HG02610 (cell line): ENCODE data around the gene ZFP36L2.

Experiments
- ATAC-seq: cut with Tn5 transposase; IDR thresholded peaks from one replicate; pipeline ENCODE4 v1.9.1; 2021; ENCODE audit warnings: mild to moderate bottlenecking, moderate library complexity; ENCODE audit not compliant: unreplicated experiment

ZFP36L2 gene

GRCh38 chr2:43226558-43226954 is at the start of gene ZFP36L2:
ZFP36L2 (minus strand) TSS chr2:43226606; CDS start chr2:43226315, 291 bp downstream.
- peak; percentile 65 for ATAC-seq

DNA sequence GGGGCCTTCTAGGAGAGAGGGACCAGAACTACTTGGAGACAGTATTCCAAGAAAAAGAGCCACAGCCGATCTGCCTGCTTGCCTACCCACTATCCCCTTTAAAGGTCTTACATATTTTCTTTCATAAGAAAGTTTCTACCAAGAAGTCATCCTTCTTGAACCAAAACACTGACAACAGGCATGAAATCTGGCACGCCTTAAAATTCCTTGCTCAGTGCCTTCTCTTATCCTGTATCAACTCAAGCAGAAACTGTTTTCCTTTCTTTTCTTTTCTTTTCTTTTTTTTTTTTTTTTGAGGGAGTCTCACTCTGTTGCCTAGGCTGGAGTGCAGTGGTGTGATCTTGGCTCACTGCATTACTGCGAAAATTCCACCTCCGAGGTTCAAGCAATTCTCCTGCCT is 48.3 kb upstream of the ZFP36L2 start:
- ATAC-seq, result no peak

DNA sequence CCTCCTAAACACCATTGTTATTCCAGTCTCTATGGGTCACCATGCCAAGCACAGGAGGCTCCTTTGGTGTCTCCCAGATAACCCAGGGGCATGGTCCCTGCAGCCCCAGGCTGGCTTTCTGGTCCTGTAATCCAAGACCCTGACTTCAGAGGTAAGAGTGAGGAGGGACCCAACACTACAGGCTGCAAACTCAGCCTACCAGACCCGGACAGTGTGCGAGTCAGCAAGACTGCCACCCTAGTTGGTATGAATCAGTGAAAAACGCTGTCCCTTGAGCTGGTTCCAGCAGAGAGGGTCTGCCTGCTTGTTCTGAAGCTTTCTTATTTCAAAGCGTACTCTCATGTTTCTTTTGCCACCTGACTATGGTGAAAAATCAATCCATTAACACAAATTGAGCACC is 47.6 kb upstream of the ZFP36L2 start:
- no peak for ATAC-seq

DNA sequence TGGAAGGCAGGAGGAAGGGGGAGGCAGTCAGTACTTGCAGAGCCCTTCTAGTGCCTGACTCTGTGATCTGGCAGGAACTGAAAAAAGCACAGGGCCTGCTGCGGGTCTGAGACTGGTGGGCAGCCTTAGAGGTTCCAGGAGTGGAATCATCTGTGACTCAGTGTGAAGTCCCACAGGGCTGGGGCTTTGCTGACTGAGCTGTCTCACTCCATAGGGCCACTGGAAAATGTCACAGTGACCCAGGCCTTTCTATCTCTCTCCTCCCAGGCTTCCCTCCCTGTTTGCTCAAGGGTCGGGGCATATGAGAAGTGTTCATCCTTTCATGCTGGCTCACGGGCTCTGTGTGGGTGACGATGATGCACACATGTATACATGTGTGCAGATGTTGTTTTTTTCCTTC is 47.1 kb upstream of the ZFP36L2 start:
- ATAC-seq, result no peak

DNA sequence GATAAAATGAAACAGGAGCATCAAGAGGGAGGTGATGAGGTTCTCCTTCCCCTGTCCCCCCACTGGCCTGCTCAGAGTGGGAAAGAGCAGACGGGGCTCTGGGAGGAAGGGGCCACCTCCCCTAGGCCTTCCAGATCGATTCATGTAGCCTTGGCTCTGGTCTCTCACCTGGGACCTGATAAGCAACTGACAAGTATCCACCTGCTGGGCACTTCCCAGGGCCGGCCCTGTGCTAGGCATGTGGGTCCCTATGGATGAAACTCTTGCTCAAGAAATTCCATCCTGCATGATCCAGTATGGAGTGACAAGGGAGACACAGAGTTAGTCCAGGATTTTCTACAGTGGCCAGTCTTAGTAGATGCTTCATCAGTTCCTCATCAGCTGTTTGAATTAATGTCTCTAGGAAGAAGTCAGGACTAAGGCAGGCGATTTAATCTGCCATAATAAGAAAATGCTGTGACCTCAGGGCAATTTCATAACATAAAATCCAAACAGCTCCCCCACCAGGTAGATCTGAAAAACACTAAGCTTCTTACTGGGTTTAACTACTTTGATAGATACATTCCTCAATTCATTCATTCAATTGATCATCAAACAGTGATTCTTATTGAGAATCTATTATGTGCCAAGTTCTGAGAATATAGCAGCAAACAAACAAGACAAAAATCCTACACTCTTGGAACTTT is 44.7 kb upstream of the ZFP36L2 start:
- no peak for ATAC-seq

GRCh38 chr2:43270461-43270860 is 44.1 kb upstream of the ZFP36L2 start:
- no peak for ATAC-seq

DNA sequence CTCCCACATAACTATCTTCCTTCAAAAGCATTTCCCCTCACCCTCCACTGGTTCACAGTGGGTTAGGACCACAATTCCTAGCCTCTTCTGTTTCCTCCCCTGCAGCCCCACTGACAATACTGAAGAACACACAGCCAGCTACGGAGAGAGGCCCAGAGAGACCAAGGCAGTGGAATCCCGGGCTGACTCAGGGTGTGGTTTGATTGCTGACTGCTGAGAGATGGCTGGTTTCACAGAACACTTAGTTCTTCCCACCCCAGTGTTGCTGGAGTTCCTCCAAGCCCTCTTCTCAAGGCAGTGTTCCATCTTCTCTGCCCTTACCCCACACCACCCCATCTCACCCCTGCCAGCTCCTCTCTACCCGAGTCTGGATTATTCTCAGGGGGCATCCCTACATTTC is 43.3 kb upstream of the ZFP36L2 start:
- ATAC-seq, result no peak

- ATAC-seq, result no peak
Measured at GRCh38 chr2:43269074-43269572, 42.7 kb upstream of the ZFP36L2 start.

DNA sequence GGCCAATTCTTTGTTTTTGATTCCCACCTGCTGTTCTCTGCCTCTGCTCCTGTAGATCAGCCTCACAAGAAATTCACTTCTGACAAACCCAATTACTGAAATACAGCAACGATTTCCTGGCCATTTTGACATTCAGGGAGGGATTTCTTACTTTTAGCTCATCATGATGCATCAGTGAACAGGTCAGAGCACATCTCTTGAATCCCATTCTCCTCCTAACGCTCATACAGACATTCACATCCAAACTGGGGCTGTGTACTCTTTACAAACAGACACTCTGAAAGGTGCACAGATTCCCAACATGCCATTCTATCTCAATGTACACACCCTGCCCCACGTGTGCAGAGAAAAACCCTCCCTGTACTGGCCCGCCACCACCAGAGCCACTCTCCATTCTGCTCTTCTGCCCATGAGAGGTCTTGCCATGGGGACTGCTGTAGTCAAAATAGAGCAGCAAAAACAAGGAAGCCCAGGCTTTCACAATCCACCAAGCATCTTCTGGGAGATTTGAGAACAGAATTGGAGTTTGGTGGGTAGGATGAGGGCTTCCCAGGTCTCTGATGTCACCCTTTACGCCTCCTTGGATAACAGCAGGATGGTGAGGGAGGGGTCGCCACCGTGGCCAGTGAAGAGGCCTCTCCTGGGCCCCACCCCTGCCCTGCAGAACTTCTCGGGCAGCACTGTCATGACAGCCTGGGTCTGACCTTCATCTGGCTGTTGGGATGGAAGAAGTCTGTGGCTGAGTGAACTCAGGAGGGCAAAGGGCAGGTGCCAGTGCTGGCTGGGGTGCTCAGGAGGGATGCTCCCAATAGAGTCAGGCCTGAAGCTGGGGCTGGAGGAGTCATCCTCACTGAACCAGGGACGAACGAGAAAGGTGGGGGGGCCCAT is 41.9 kb upstream of the ZFP36L2 start:
- ATAC-seq, result no peak

- no peak for ATAC-seq
Measured at GRCh38 chr2:43267381-43267780, 41.0 kb upstream of the ZFP36L2 start.

GRCh38 chr2:43266711-43267111 is 40.3 kb upstream of the ZFP36L2 start:
- no peak for ATAC-seq

- no peak for ATAC-seq
Measured at GRCh38 chr2:43265421-43265820, 39.0 kb upstream of the ZFP36L2 start.

GRCh38 chr2:43265001-43265400 is 38.6 kb upstream of the ZFP36L2 start:
- no peak for ATAC-seq

GRCh38 chr2:43262951-43263350 is 36.5 kb upstream of the ZFP36L2 start:
- ATAC-seq, result no peak

GRCh38 chr2:43262239-43262638 is 35.8 kb upstream of the ZFP36L2 start:
- no peak for ATAC-seq

- no peak for ATAC-seq
Measured at GRCh38 chr2:43259512-43259911, 33.1 kb upstream of the ZFP36L2 start.

GRCh38 chr2:43258547-43259156 is 32.2 kb upstream of the ZFP36L2 start:
- no peak for ATAC-seq

GRCh38 chr2:43255296-43255910 is 29.0 kb upstream of the ZFP36L2 start:
- ATAC-seq, result no peak

- no peak for ATAC-seq
Measured at GRCh38 chr2:43254331-43254730, 27.9 kb upstream of the ZFP36L2 start.

DNA sequence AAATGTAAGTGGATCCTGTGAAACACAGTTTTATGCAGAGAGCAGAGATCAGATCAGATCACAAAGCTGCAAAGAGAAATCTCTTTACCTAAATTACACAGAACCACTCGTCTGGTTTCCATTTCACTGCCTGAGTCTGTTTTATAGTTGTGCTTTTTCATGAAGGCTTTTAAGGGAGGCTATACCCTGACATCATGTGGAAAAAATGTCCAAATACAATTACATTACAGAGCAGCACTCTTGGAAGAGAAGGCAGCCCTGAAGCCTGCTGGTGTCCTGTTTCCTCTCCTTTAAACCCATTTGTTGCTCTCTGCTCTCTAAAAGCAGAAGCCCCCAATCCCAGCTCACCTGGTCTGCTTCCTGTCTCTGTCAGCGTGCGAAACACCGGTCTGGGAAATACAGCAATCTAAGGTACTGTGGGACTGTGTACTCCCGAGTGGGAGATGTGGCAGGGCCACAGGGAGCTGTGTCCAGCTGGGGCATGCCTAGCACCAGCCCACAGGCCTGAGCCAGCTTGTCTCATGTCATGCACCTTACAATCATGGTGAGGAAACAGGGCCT is 24.8 kb upstream of the ZFP36L2 start:
- ATAC-seq, result no peak

DNA sequence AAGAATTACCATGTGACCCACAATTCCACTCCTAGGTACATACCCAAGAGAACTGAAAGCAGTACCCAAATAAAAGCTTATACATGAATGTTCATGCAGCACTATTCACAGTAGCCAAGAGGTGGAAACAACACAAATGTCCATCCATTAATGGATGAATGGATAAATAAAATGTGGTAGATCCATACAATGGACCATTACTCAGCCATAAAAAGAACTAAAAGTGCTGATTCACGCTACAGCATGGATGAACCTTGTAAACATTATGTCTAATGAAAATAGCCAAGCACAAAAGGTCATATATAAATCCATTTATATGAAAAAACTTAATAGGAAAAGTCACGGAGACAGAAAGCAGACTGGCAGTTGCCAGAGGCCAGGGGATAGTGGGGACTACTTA is 23.6 kb upstream of the ZFP36L2 start:
- no peak for ATAC-seq
